ENCODE results near the gene SH3BP5L.
"Not testable (repeated sequence)": the region's sequence is repeated elsewhere in the genome, so short reads cannot be mapped to it uniquely, and the experiment has no call there.

The SH3BP5L gene

DNA sequence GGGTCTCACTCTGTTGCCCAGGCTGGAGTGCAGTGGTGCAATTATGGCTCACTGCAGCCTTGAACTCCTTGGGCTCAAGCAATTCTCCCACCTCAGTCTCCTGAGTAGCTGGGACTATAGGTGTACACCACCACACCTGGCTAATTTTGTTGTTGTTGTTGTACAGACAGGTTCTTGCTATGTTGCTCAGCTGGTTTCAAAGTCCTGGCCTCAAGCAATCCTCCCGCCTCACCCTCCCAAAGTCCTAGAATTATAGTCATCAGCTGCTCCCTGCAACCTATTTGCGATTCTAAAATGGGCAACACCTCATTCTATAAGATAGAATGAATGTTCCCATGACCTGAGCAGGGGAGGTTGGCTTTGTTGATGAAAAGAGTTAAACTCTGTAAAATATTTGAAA is 36.4 kb downstream of the SH3BP5L start:
- DNase-seq = not testable (repeated sequence)

GRCh38 chr1:248788327-248788726 is 37.4 kb downstream of the SH3BP5L start:
- intact Hi-C loops (cut with DNase I) = no loop called here
- no peak for DNase-seq

More for the DNA sequence above, 36.4 kb downstream of the SH3BP5L start:
- intact Hi-C loops (cut with DNase I) = not testable (repeated sequence)

GRCh38 chr1:248787430-248787829 is 38.3 kb downstream of the SH3BP5L start:
- intact Hi-C loops (cut with DNase I) = no loop called here
- DNase-seq = no peak

- no peak for DNase-seq
Measured at GRCh38 chr1:248786156-248786555, 39.6 kb downstream of the SH3BP5L start.

GRCh38 chr1:248783367-248783766 is 42.3 kb downstream of the SH3BP5L start:
- no peak for DNase-seq
- intact Hi-C loops (cut with DNase I) = no loop called here

More at GRCh38 chr1:248786156-248786555, 39.6 kb downstream of the SH3BP5L start:
- intact Hi-C loops (cut with DNase I) = no loop called here

DNA sequence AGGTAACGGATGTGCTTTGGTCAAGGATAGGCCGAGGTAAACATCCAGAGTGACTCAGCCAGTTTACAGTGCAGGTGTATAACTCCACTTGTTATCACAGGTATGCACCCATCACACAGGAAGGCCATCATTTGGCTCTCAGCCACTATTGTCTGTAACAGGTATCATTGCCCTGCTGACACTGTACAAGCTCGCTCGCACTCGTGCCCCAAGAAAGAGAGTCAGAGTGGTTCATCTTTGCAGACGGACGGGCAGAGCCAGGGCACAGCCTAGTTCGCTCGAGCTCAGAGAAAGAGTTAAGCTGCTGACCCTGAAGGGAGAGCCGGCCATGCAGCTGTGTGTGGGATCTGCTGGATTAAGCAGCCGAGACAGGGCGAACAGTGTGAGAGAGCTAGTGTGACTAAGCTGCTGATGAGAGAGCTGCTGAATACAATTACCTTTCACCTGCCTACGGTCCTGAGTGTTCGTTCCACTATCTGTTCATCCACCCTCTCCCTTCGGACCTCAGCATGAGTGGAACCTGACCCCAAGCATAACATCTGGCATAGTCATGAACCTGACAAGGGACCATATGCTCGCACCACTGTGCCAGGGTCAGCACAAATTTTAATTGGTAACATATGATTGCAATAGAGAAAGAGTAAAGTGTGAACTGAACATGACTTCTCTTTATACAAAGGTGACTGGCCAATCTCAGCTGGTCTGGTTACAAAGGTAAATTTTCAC is 43.1 kb downstream of the SH3BP5L start:
- intact Hi-C loops (cut with DNase I) = no loop called here
- peak in 1 of 10 donors; percentile 78 for DNase-seq

DNA sequence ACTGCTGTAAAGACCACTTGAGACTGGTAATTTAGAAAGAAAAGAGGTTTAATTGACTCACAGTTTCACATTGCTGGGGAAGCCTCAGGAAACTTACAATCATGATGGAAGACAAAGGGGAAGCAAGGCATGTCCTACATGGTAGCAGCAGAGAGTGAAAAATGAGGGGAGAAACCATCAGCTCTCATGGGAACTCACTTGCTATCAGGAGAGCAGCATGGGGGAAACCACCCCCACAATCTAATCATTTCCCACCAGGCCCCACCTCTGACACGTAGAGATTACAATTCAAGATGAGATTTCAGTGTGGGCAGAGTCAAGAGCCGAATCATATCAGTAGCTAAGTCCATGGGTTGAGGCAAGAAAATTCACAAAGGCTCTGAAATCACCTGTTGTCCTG is 46.4 kb downstream of the SH3BP5L start:
- DNase-seq = no peak
- intact Hi-C loops (cut with DNase I) = no loop called here

GRCh38 chr1:248778906-248779305 is 46.8 kb downstream of the SH3BP5L start:
- DNase-seq = no peak
- intact Hi-C loops (cut with DNase I) = no loop called here

- DNase-seq = no peak
- intact Hi-C loops (cut with DNase I) = no loop called here
Measured at GRCh38 chr1:248776991-248777390, 48.7 kb downstream of the SH3BP5L start.

- no peak for DNase-seq
- intact Hi-C loops (cut with DNase I) = no loop called here
Measured at GRCh38 chr1:248775441-248775840, 50.3 kb downstream of the SH3BP5L start.

All from posterior cingulate gyrus (tissue), 11 donors.